H9 (cell line): ENCODE data around the gene FAM227B. TPM values are rescaled to one million over a fixed set of nuclear protein-coding genes. Genes with fewer than 3 reads are reported as not detected.

Source experiments
- DNase-seq: peaks from one replicate; pipeline ENCODE4 v3.0.0-alpha.2; 2017
- H2AFZ ChIP-seq: one replicate; pipeline ENCODE4 v1.6.1; 2013; ENCODE audit warnings: mild to moderate bottlenecking, low read length, control low read depth, moderate library complexity
- H2AK5ac ChIP-seq: 2 replicates; pipeline ENCODE4 v1.6.1; 2013; ENCODE audit warnings: low read length, control low read depth, mixed read lengths; ENCODE audit not compliant: insufficient read length
- H2BK120ac ChIP-seq: one replicate; pipeline ENCODE4 v1.6.1; 2013; ENCODE audit warnings: low read depth, mild to moderate bottlenecking, low read length, control low read depth, inconsistent platforms; ENCODE audit not compliant: poor library complexity, severe bottlenecking
- H2BK12ac ChIP-seq: 2 replicates; pipeline ENCODE4 v1.6.1; 2013; ENCODE audit warnings: low read length, control low read depth, mixed read lengths, low read depth; ENCODE audit not compliant: insufficient read length
- H2BK15ac ChIP-seq: 2 replicates; pipeline ENCODE4 v1.6.1; 2013; ENCODE audit warnings: low read depth, low read length, control low read depth
- H2BK20ac ChIP-seq: one replicate; pipeline ENCODE4 v1.6.1; 2013; ENCODE audit warnings: low read depth, mild to moderate bottlenecking, low read length, control low read depth, inconsistent platforms; ENCODE audit not compliant: poor library complexity, severe bottlenecking
- H2BK5ac ChIP-seq: 2 replicates; pipeline ENCODE4 v1.6.1; 2013; ENCODE audit warnings: low read length, control low read depth, mixed read lengths; ENCODE audit not compliant: insufficient read length
- H3K14ac ChIP-seq: 2 replicates; pipeline ENCODE4 v1.6.1; 2013; ENCODE audit warnings: low read length, control low read depth; ENCODE audit not compliant: insufficient read depth
- H3K18ac ChIP-seq: 2 replicates; pipeline ENCODE4 v1.6.1; 2013; ENCODE audit warnings: low read depth, mild to moderate bottlenecking, mixed read lengths, low read length, control low read depth; ENCODE audit not compliant: insufficient read length
- H3K23ac ChIP-seq: 2 replicates; pipeline ENCODE4 v1.6.1; 2013; ENCODE audit warnings: low read length, control low read depth, mixed read lengths, low read depth; ENCODE audit not compliant: insufficient read length
- H3K23me2 ChIP-seq: 2 replicates; pipeline ENCODE4 v1.6.1; 2013; ENCODE audit warnings: low read depth, mild to moderate bottlenecking, mixed read lengths, low read length, control low read depth; ENCODE audit not compliant: insufficient read length, poor library complexity, severe bottlenecking
- H3K27ac ChIP-seq: 2 replicates; pipeline ENCODE4 v1.5.1; 2013; ENCODE audit warnings: low read length, control low read depth, mixed read lengths, low read depth; ENCODE audit not compliant: insufficient read length
- H3K27me3 ChIP-seq: 2 replicates; pipeline ENCODE4 v1.6.1; 2013; ENCODE audit warnings: low read length, control low read depth, inconsistent platforms; ENCODE audit not compliant: insufficient read depth
- H3K4ac ChIP-seq: 2 replicates; pipeline ENCODE4 v1.6.1; 2013; ENCODE audit warnings: low read depth, mild to moderate bottlenecking, control low read depth, inconsistent platforms, low read length, moderate library complexity
- H3K4me1 ChIP-seq: 2 replicates; pipeline ENCODE4 v1.6.1; 2013; ENCODE audit warnings: low read length, control low read depth, inconsistent platforms; ENCODE audit not compliant: insufficient read depth
- H3K4me2 ChIP-seq: 2 replicates; pipeline ENCODE4 v1.6.1; 2013; ENCODE audit warnings: low read length, control low read depth, mixed read lengths; ENCODE audit not compliant: insufficient read length, insufficient read depth
- H3K56ac ChIP-seq: 2 replicates; pipeline ENCODE4 v1.6.1; 2013; ENCODE audit warnings: low read depth, mild to moderate bottlenecking, mixed read lengths, low read length, control low read depth; ENCODE audit not compliant: insufficient read length
- H3K79me1 ChIP-seq: 2 replicates; pipeline ENCODE4 v1.6.1; 2013; ENCODE audit warnings: low read depth, mild to moderate bottlenecking, moderate library complexity, low read length, control low read depth, inconsistent platforms; ENCODE audit not compliant: insufficient read depth, poor library complexity, severe bottlenecking
- H3K79me2 ChIP-seq: 2 replicates; pipeline ENCODE4 v1.6.1; 2013; ENCODE audit warnings: low read length, control low read depth, inconsistent platforms; ENCODE audit not compliant: insufficient read depth
- H3K9ac ChIP-seq: 2 replicates; pipeline ENCODE4 v1.6.1; 2013; ENCODE audit warnings: low read length, control low read depth, mixed read lengths; ENCODE audit not compliant: insufficient read length; ENCODE audit errors: extremely low read depth
- H3K9me3 ChIP-seq: one replicate; pipeline ENCODE4 v1.6.1; 2013; ENCODE audit warnings: low read depth, low read length, inconsistent platforms; ENCODE audit not compliant: control insufficient read depth
- H3T11ph ChIP-seq: one replicate; pipeline ENCODE4 v1.6.1; 2013; ENCODE audit warnings: mild to moderate bottlenecking, low read length, control low read depth, inconsistent platforms
- H4K20me1 ChIP-seq: one replicate; pipeline ENCODE4 v1.6.1; 2013; ENCODE audit not compliant: control insufficient read depth, insufficient read length, insufficient read depth
- H4K5ac ChIP-seq: 2 replicates; pipeline ENCODE4 v1.6.1; 2013; ENCODE audit warnings: low read depth, mild to moderate bottlenecking, mixed read lengths, low read length, control low read depth; ENCODE audit not compliant: insufficient read length
- H4K8ac ChIP-seq: replicated peaks from 2 replicates; pipeline ENCODE4 v1.6.1; 2013; ENCODE audit warnings: low read length, control low read depth, mixed read lengths, low read depth; ENCODE audit not compliant: insufficient read length
- H4K91ac ChIP-seq: 2 replicates; pipeline ENCODE4 v1.6.1; 2013; ENCODE audit warnings: low read depth, mild to moderate bottlenecking, moderate library complexity, mixed read lengths, low read length, control low read depth; ENCODE audit not compliant: insufficient read length
- H3K27ac Mint-ChIP-seq, 3 experiments: 2 replicates in 2 of 3; 3 replicates in 1 of 3; pipeline ENCODE4 v1.8.0; 2020 to 2021; ENCODE audit warnings: mixed read lengths in 3 of 3, mild to moderate bottlenecking in 1 of 3, moderate library complexity in 1 of 3
- H3K27me3 Mint-ChIP-seq: 2 replicates; pipeline ENCODE4 v1.8.0; 2021; ENCODE audit warnings: low read depth, mild to moderate bottlenecking, moderate library complexity, mixed read lengths
- H3K36me3 Mint-ChIP-seq, 3 experiments: 2 replicates in 2 of 3; 3 replicates in 1 of 3; pipeline ENCODE4 v1.8.0; 2020 to 2021; ENCODE audit warnings: low read depth in 3 of 3, mixed read lengths in 3 of 3; ENCODE audit not compliant: insufficient read depth in 1 of 3
- H3K4me1 Mint-ChIP-seq, 2 experiments: 2 replicates each; pipeline ENCODE4 v1.8.0; 2020; ENCODE audit warnings: mixed read lengths in 2 of 2
- H3K4me3 Mint-ChIP-seq, 2 experiments: 2 replicates in 1 of 2; 3 replicates in 1 of 2; pipeline ENCODE4 v1.8.0; 2020 to 2021; ENCODE audit warnings: mild to moderate bottlenecking in 2 of 2, mixed read lengths in 2 of 2, moderate library complexity in 1 of 2
- H3K9me3 Mint-ChIP-seq, 2 experiments: 2 replicates in 1 of 2; 3 replicates in 1 of 2; pipeline ENCODE4 v1.8.0; 2020; ENCODE audit warnings: mild to moderate bottlenecking in 2 of 2, mixed read lengths in 2 of 2, moderate library complexity in 1 of 2
- CTCF ChIP-seq: fragments of 200-600 bp; sonication (generic); conservative IDR thresholded peaks from 3 replicates; pipeline ENCODE4 v1.8.0; 2021; ENCODE audit warnings: antibody characterized with exemption, mild to moderate bottlenecking
- WGBS: extraction: QIAGEN DNeasy Blood & Tissue Kit; methylation state at CpG from one replicate; pipeline ENCODE4 v1.1.7; 2013; ENCODE audit warnings: missing lambda C conversion rate, low lambda C conversion rate, mixed read lengths; ENCODE audit not compliant: insufficient read length; ENCODE audit errors: extremely low coverage; 5-methylcytosine and 5-hydroxymethylcytosine counted together
- total RNA-seq: library from RNA; stranded (reverse); gene quantifications from 2 replicates; pipeline ENCODE4 v1.2.1, GENCODE V29; 2021

The FAM227B gene
- total RNA-seq, 1 experiment from 2014 or later, result 5.5 TPM

- Histone ChIP-seq H3K79me2 (peaks cover 6% of the 10 kb centered on the region; the same call in 1 of the 2 replicates), H3K9me3 (peaks cover 4% of the 10 kb centered on the region), H3K4me2 (peak overlapping the region; percentile 92), H2BK5ac (no peak overlapping the region), H3K27me3 (no peaks in the 10 kb centered on the region), H4K91ac (no peak overlapping the region), H3K79me1 (peaks cover 5% of the 10 kb centered on the region), H2BK120ac (no peak overlapping the region), H2BK20ac (no peak overlapping the region), H3K23me2 (peaks cover 4% of the 10 kb centered on the region), H2AK5ac (no peak overlapping the region), H3K14ac (no peak overlapping the region), H4K8ac (no peak overlapping the region), H3K27ac (no peak overlapping the region), H3T11ph (peak overlapping the region; percentile 43), H2BK12ac (no peak overlapping the region), H2BK15ac (no peak overlapping the region), H3K56ac (no peak overlapping the region), H2AFZ (no peak overlapping the region), H3K4ac (no peak overlapping the region), H3K18ac (no peak overlapping the region), H4K5ac (no peak overlapping the region), H3K9ac (peak overlapping the region; percentile 90), H3K23ac (no peak overlapping the region), H4K20me1 (no peaks in the 10 kb centered on the region), H3K4me1 (no peaks in the 10 kb centered on the region)
- WGBS, result no CpG with 5 or more reads among the region's 8 CpGs
- peaks cover 21 to 29% (median 26%) of the 10 kb centered on the region in 3 experiments for H3K36me3 Mint-ChIP-seq
- H3K27ac Mint-ChIP-seq, result peak overlapping the region in 2 of 3 experiments; percentile 59 to 99; a peak in 3 of 7 replicates
- H3K4me1 Mint-ChIP-seq, result peaks cover 24 to 25% of the 10 kb centered on the region in 2 experiments
- DNase-seq, result no peak
- no peak for TF ChIP-seq CTCF
- peak overlapping the region; percentile 94 to 98 for H3K4me3 Mint-ChIP-seq
- H3K9me3 Mint-ChIP-seq, result peaks cover 10 to 13% of the 10 kb centered on the region in 2 experiments; a peak in 3 of 5 replicates
- no peaks in the 10 kb centered on the region for H3K27me3 Mint-ChIP-seq
Observed at GRCh38 chr15:49621401-49621811, 788 bp upstream of the FAM227B start.
